ENCODE results near the gene PPP2R5B. TPM values are rescaled to one million over a fixed set of nuclear protein-coding genes. Genes with fewer than 3 reads are reported as not detected.

PPP2R5B gene
- 5.4 to 8.6 TPM (median 6.1 TPM) in 5 replicates for total RNA-seq (2022; extraction: Qiagen RNA extraction; ENCODE audit: low read depth)

DNA sequence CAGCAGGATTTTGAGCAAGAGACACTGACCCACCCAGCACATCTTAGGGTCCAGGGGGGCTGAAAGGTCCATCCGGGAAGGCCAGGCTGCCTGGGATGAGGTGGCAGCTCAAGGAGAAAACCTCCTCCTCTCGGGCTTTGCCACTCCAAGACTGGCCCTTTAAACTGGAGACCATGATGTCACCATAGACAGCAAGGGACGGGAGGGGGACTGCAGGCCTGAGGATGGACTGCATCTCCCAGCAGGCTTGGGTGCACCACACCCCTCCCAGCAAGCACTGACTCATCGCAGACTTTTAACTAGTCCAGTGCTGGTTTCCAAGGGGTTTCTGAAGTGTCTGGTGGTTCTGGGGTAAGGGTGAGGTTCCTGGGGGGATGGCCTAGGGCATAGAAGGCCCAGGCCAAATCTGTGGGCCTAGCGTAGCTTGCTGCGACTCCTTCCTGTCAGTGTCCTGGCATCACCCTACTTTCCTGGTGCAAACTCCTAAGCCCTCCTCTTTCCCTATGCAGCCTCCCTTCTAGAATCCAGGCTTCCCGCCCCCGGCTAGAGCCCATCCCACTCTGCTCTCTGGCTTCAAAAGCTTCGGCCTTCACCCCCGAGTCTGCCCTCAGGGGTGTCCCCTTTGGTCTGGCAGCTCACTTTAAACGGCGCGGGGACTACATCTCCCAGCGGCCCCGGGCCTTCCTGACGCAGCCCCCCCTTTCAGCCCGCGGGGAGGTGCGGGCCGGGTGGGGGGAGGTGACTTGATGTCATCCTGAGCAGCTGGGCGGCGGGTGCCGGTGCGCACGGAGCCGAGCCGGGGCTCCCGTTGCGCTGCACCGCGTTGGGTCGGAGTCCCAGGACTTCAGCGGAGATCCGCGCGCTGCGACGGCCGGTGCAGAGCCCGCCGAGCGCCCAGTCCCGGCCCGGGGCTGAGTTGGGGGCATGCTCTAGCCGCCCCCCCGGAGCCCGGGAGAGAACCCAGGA lies at the start of gene PPP2R5B:
Gene PPP2R5B (plus strand): TSS at position 746 of the 966 bp plus-strand sequence. CDS start 1,046 bp downstream, outside the sequence.

DNA sequence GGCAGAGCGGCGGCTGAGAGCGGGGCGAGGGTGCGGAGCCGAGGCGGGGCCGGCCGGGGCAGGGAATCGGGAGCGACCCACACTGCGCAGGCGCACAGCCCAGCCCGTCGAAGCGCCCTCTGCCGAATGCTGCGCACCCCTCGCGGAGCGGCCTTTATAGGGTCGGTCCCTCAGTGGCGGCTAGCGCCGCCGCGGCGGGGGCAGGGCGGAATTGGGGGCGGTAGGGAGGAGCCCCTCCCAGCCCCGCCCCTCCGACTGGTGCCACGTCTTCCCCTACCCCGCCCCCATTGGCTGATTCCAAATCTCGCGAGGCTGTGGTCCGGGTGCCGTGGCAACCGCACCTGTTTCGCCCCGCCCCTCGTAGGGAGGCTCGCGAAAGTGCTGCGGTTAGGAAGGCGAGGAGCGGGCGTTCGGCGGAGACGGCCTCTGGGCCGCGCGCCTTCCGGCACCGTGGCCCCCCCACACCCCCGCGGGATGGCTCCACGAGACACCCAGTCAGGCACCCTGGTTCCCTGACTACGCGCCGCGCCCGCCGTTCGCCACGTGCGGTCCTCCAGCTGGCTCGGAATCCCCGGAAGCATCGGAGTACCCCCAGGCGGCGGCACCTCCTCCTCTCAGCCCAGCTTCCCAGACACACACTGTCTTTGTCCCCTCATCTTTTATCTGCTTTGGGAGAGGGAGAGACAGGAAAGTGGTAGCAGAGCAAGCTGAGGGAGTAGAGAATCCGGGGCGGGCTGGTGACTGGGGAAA lies 45.8 kb upstream of the PPP2R5B start, which contains the start of gene EHD1:
Gene EHD1 (minus strand): TSS at position 128 of the 750 bp plus-strand sequence. CDS start 157 bp downstream, outside the sequence.

DNA sequence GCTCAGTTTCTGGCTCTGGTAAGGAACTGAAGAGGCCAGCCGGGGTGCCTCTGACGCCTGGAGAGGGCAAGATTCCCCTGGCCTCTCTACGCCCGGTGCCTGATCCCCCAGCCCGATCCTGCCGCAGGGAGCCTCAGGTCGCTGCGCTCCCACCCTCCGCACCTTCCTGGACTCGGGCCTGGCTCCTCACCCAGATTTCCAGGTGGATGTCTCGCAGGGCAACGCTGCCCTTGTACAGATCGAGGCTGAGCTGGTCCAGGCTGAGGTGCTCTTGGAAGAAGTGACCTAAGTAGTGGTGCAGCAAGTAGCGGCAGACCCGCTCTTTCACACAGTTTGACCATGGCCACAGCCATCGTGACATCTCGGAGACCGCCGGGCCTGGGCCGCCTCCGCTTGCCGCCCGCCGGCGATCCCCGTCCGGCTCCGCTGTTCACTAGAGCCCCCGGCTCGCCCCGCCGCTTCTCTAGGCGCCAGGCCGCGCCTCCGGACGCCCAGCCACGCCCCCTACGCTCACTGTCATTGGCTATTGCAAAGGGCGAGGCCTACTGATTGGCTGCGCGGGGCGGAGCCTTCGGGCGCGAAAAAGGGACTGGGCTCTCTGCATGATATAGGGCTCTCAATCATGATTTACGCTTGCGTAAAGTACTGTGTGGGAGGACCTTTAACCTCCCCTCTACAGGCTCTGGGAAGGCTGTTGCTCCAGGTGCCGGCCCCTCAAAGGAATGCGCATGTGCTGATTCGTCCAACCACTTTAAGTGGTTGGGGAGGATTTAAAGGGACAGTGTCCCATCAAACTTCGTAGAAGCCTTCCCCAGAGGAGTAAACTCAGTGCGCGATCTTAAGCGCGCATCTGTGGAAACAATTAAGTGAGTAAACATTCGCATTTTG lies 7.5 kb upstream of the PPP2R5B start, which contains the start of gene ATG2A:
Gene ATG2A (minus strand): TSS at position 435 of the 888 bp plus-strand sequence. CDS start 74 bp downstream, at position 361.

DNA sequence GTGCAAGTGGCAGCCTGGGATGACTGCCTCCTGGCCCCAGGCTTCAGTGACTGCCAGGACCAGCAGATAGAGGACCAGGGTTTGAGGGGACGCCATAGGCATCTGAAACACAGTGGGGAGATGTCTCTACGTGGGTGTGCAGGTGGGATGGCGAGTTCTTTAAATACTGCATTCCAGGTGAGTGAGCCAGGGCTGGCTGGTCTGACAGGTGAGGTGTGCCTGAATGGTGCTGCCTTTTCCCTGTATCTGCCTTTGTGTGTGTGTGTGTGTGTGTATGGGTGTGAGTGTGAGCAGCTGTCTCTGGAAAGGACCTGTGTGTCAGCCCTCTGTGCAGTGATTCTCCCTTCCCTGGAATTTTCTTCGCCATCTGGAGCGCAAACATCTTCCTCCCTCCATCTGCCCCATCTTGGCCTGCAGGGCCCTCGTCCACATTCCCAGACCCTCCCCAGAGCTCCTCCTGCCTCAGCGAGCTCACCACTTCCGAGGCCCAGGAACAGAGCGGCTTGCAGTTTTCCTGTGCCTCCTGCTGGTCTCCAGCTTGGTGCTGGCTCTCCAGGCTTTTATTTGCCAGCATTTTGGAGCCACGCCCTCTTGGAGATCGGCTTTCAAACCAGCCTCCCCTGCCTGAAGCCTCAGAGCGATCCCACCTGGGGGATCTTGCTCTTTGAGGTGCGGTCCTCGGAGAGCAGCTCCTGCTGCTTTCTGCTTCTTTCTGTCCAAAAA lies 11.0 kb downstream of the PPP2R5B start, which contains the start of gene GPHA2:
Gene GPHA2 (minus strand): TSS at position 535 of the 723 bp plus-strand sequence. CDS start 433 bp downstream, at position 102.

DNA sequence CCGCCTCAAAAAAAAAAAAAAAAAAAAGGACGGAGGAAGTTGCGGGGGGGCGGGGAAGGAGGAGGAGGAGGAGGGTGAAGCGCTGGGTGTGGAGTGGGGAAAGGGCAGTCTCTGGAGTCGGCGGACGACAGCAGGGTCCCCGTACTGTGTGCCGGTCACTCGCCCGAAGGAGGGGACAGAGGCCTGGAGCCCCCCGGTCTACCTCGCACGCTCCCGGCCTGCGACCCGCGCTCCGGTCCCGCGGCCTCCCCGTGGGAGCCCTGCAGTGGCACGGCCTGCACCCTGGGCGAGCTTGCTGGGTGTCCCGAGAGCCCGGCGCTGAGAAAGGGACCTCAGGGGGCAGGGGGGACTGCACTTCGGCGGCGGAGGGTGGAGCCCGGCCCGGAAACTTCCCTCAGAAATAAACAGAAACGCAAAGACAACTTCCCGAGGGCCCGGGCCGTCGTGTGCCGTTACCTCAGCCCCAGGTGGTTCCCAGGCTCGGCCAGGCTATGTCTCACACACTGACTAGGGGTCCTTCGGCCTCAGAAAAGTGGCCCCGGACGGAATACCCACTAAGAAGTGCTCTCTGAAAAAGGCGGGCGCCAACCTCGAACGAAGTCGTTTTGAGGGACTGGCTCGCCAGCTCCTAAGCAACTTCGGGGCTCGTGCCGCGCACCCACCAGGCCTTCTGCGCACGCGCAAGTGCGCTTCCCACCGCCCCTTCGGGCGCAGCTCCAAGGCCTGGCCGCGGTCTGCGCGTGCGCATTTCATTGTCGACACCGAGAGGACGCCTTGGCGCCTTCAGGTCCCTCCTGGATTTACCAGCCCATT lies 47.1 kb downstream of the PPP2R5B start, which contains the start of gene MAJIN:
Gene MAJIN (minus strand): TSS at position 688 of the 813 bp plus-strand sequence. CDS start 12,703 bp downstream, outside the sequence.

Other genes with a start within 250 kb of the PPP2R5B start
- gene NRXN2, start 201.5 kb upstream of the PPP2R5B start, total RNA-seq (2022; extraction: Qiagen RNA extraction; ENCODE audit: low read depth), result 0.03 to 0.30 TPM (median 0.12 TPM) in 5 replicates
- gene RASGRP2, start 180.5 kb upstream of the PPP2R5B start, total RNA-seq (2022; extraction: Qiagen RNA extraction; ENCODE audit: low read depth), result 0.74 to 1.4 TPM (median 1.1 TPM) in 5 replicates
- gene PYGM, start 164.7 kb upstream of the PPP2R5B start, total RNA-seq (2022; extraction: Qiagen RNA extraction; ENCODE audit: low read depth), result 0.23 to 0.79 TPM (median 0.29 TPM) in 5 replicates
- gene SF1, start 146.1 kb upstream of the PPP2R5B start, total RNA-seq (2022; extraction: Qiagen RNA extraction; ENCODE audit: low read depth), result 166 to 232 TPM (median 185 TPM) in 5 replicates
- 7.8 to 9.8 TPM (median 8.8 TPM) in 5 replicates for gene MAP4K2, start 121.5 kb upstream of the PPP2R5B start, total RNA-seq (2022; extraction: Qiagen RNA extraction; ENCODE audit: low read depth)
- gene MEN1, start 114.1 kb upstream of the PPP2R5B start, total RNA-seq (2022; extraction: Qiagen RNA extraction; ENCODE audit: low read depth), result 32.5 to 49.0 TPM (median 43.6 TPM) in 5 replicates
- gene CDC42BPG, start 80.0 kb upstream of the PPP2R5B start, total RNA-seq (2022; extraction: Qiagen RNA extraction; ENCODE audit: low read depth), result 1.4 to 1.8 TPM (median 1.6 TPM) in 5 replicates
- 108 to 167 TPM (median 145 TPM) in 5 replicates for gene EHD1, start 46.1 kb upstream of the PPP2R5B start, total RNA-seq (2022; extraction: Qiagen RNA extraction; ENCODE audit: low read depth)
- 16.1 to 24.5 TPM (median 22.2 TPM) in 5 replicates for gene ATG2A, start 7.5 kb upstream of the PPP2R5B start, total RNA-seq (2022; extraction: Qiagen RNA extraction; ENCODE audit: low read depth)
- not detected in 5 replicates for gene GPHA2, start 11.2 kb downstream of the PPP2R5B start, total RNA-seq (2022; extraction: Qiagen RNA extraction; ENCODE audit: low read depth)
- 0.10 TPM in 1 of 5 replicates, not detected in the others for gene MAJIN, start 47.4 kb downstream of the PPP2R5B start, total RNA-seq (2022; extraction: Qiagen RNA extraction; ENCODE audit: low read depth)
- 0.71 to 1.3 TPM (median 1.1 TPM) in 5 replicates for gene BATF2, start 72.3 kb downstream of the PPP2R5B start, total RNA-seq (2022; extraction: Qiagen RNA extraction; ENCODE audit: low read depth)
- gene ARL2, start 89.5 kb downstream of the PPP2R5B start, total RNA-seq (2022; extraction: Qiagen RNA extraction; ENCODE audit: low read depth), result 158 to 190 TPM (median 185 TPM) in 5 replicates
- gene SNX15, start 102.8 kb downstream of the PPP2R5B start, total RNA-seq (2022; extraction: Qiagen RNA extraction; ENCODE audit: low read depth), result 22.8 to 24.5 TPM (median 23.7 TPM) in 5 replicates
- gene SAC3D1, start 116.5 kb downstream of the PPP2R5B start, total RNA-seq (2022; extraction: Qiagen RNA extraction; ENCODE audit: low read depth), result 32.2 to 54.3 TPM (median 50.2 TPM) in 5 replicates
- gene NAALADL1, start 133.9 kb downstream of the PPP2R5B start, total RNA-seq (2022; extraction: Qiagen RNA extraction; ENCODE audit: low read depth), result not detected in 5 replicates
- gene CDCA5, start 159.4 kb downstream of the PPP2R5B start, total RNA-seq (2022; extraction: Qiagen RNA extraction; ENCODE audit: low read depth), result 58.8 to 74.6 TPM (median 69.2 TPM) in 5 replicates
- 32.3 to 37.2 TPM (median 34.7 TPM) in 5 replicates for gene ZFPL1, start 159.5 kb downstream of the PPP2R5B start, total RNA-seq (2022; extraction: Qiagen RNA extraction; ENCODE audit: low read depth)
- gene VPS51, start 171.5 kb downstream of the PPP2R5B start, total RNA-seq (2022; extraction: Qiagen RNA extraction; ENCODE audit: low read depth), result 51.4 to 60.4 TPM (median 53.3 TPM) in 5 replicates
- gene TM7SF2, start 187.2 kb downstream of the PPP2R5B start, total RNA-seq (2022; extraction: Qiagen RNA extraction; ENCODE audit: low read depth), result 5.1 to 8.8 TPM (median 5.8 TPM) in 5 replicates
- gene ZNHIT2, start 193.0 kb downstream of the PPP2R5B start, total RNA-seq (2022; extraction: Qiagen RNA extraction; ENCODE audit: low read depth), result 12.8 to 23.1 TPM (median 21.6 TPM) in 5 replicates
- gene FAU, start 197.4 kb downstream of the PPP2R5B start, total RNA-seq (2022; extraction: Qiagen RNA extraction; ENCODE audit: low read depth), result 851 to 1,044 TPM (median 965 TPM) in 5 replicates
- 74.0 to 86.9 TPM (median 79.8 TPM) in 5 replicates for gene MRPL49, start 197.6 kb downstream of the PPP2R5B start, total RNA-seq (2022; extraction: Qiagen RNA extraction; ENCODE audit: low read depth)
- 34.7 to 49.8 TPM (median 46.9 TPM) in 5 replicates for gene SYVN1, start 209.8 kb downstream of the PPP2R5B start, total RNA-seq (2022; extraction: Qiagen RNA extraction; ENCODE audit: low read depth)
- gene SPDYC, start 245.5 kb downstream of the PPP2R5B start, total RNA-seq (2022; extraction: Qiagen RNA extraction; ENCODE audit: low read depth), result not detected in 5 replicates